H1 (cell line): Measurements from ENCODE around the gene TXNDC5. TPM values are rescaled to one million over a fixed set of nuclear protein-coding genes. Genes with fewer than 3 reads are reported as not detected.

ENCODE experiments used
- CHD7 ChIP-seq: fragments of 300-600 bp; sonication (generic); IDR thresholded peaks from 2 replicates; pipeline ENCODE4 v1.7.1; 2012; ENCODE audit warnings: low read length, moderate library complexity, mild to moderate bottlenecking, inconsistent platforms; ENCODE audit not compliant: insufficient replicate concordance
- RAD21 ChIP-seq, 2 experiments: IDR thresholded peaks in 1 of 2; conservative IDR thresholded peaks in 1 of 2; 2 replicates each; pipeline ENCODE4 v1.6.1; 2011; ENCODE audit warnings: low read depth in 2 of 2, low read length in 2 of 2, improper control_type of control experiment in 1 of 2, inconsistent platforms in 1 of 2, mild to moderate bottlenecking in 1 of 2, moderate library complexity in 1 of 2
- SP4 ChIP-seq: IDR thresholded peaks from 2 replicates; pipeline ENCODE4 v1.6.1; 2012; ENCODE audit warnings: low read length, inconsistent platforms
- TBP ChIP-seq: IDR thresholded peaks from 2 replicates; pipeline ENCODE4 v1.6.1; 2011; ENCODE audit warnings: low read depth, low read length, improper control_type of control experiment
- TCF12 ChIP-seq: IDR thresholded peaks from 2 replicates; pipeline ENCODE4 v1.6.1; 2011; ENCODE audit warnings: low read depth, mild to moderate bottlenecking, low read length
- polyA plus RNA-seq, 7 experiments: library from polyadenylated mRNA; depleted of rRNA in 3 of 7; stranded (reverse) in 5 of 7; unstranded in 2 of 7; fragments of >200 nt in 5 of 7; fragments of 200-250 nt in 2 of 7; gene quantifications; 1 replicate in 5 of 7; 2 replicates in 1 of 7; 4 replicates in 1 of 7; pipeline versions ENCODE4 v1.2.1 to v1.2.3, GENCODE V29; 2011 to 2013; ENCODE audit warnings: missing spikeins in 2 of 7, mixed read lengths in 2 of 7
- total RNA-seq: library from RNA; stranded (reverse); fragmentation: NEBNext Ultra II Directional; extraction: Animal tissue kit (Norgen Biotek cat#: 25700); gene quantifications from 2 replicates; pipeline ENCODE4 v1.2.1, GENCODE V29; 2021
- TF ChIP-seq, protein P1 (sequence below): IDR thresholded peaks from 2 replicates; pipeline ENCODE4 v1.6.1; 2011; ENCODE audit warnings: low read length, improper control_type of control experiment

Gene TXNDC5
- total and polyA plus RNA-seq, 2 of the 8 experiments (the other 6 are each of a cell fraction or from before 2014, with no cell fraction given) = 114 to 172 TPM

DNA sequence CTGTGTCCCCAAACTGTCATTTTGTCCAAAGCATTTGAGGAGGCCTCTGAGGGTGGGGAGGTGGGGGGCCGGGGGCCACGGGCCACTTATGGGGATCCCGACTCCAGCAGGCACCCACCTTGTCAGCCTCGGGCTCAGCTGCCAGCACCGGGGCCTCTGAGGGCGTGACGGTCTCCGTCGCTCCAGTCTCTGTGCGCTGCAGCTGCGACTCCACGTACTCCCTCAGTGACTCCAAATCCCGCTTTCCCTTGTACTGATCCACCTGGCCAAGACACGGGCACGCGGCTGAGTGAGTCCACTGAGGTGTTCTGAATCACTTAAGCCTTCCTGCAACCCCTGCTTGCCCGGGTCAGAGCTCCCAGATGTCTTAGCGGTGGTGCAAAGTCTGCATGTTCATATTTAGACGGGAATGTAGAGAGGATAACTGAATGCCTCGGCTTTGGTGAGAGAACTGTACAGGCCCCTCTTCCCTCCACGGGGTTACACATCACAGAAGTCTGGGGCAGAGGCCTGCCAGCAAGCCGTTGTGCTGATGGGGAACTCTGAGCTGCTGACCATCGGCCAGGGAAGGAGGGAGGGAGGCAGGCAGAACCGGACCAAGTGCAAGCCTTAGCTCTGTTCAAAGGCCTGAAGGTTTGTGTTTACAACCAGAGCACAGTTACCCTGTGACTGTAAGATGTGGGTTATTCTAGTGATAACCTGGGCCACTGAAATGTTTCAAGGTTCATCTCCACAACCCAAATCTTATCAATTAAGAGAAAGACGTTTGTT, 21.8 kb downstream of the TXNDC5 start (continued):
- TF ChIP-seq CHD7 (no peak), RAD21 (IDR thresholded peaks at IDR 0.05 in 1 of 2, conservative IDR thresholded peaks at IDR 0.05 in 1 of 2; ENCODE audit: low read depth in 2 of 2, low read length in 2 of 2) (no peak), TCF12 (no peak), SP4 (no peak), TBP (no peak)
- TF ChIP-seq, protein P1, sequence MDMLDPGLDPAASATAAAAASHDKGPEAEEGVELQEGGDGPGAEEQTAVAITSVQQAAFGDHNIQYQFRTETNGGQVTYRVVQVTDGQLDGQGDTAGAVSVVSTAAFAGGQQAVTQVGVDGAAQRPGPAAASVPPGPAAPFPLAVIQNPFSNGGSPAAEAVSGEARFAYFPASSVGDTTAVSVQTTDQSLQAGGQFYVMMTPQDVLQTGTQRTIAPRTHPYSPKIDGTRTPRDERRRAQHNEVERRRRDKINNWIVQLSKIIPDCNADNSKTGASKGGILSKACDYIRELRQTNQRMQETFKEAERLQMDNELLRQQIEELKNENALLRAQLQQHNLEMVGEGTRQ = no peak
- TF ChIP-seq, all 59 proteins: peak for 0
